ENCODE measurements around the gene RHCG.

The RHCG gene

DNA sequence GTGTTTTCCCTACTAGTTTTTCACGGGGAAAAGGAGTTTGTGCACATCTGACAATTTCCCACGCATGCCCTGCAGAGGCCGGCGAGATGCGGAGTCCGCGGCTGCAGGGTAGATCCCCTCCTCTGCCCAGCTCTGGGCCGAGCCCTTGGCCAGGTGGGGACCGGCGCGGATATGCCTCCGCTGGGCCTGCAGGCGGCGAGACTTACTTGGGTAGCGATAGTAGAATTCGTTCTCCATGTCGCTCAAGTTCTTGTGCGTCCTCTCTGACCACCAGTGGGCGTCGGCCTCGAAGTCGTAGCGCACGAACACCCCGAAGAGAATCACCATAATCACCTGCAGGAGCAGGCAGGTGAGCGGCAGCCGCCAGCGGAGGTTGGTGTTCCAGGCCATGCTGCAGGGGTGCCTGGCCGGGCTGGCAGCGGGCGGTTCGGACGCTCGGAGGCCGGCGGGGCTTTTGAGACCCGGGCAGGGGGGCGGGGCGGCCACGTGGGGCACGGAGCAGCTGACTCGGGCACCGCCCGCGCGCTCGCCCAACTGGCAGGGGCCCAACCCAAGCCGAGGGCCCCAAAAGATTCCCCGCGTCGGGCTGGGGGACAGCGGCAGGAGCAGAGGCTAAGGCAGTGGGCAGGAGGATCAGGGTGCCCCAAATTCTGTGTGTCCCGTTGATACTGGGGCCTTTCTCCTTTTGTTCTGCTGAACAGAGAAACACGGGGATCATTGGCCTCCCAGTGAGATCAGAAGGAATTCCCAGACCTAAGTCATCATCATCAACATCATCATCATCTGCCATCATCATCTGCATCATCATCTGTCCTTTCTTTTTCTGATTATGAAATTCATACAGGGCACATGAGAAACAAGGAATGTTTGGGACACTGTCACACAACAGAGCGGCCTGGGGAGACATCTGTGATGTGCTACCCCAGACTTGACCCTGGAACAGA is at the start of gene RHCG:
Gene RHCG (minus strand): TSS at position 429 of the 944 bp plus-strand sequence. CDS start 39 bp downstream, at position 390.
- DNase-seq = no peak

GRCh38 chr15:89543389-89543788 is 47.0 kb upstream of the RHCG start:
- no peak for DNase-seq

DNA sequence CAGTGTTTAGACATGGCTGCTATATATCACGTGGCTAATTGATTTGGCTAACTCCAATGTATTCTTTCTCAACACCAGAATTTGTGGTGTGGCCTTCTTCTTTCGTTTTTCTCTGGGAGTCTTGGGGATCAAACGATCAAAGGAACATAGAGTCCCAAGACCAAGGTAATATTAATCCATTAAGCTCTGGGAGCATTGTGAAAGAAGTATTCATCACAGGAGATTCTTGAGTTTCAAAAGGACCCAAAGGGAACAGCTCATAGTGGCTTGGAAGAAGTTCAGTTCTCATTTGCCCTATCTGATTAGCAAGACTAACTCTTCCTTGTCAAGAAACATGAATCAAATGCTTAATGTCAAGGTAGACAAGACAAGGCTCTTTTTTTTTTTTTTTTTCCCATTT is 46.0 kb upstream of the RHCG start:
- DNase-seq = no peak

DNA sequence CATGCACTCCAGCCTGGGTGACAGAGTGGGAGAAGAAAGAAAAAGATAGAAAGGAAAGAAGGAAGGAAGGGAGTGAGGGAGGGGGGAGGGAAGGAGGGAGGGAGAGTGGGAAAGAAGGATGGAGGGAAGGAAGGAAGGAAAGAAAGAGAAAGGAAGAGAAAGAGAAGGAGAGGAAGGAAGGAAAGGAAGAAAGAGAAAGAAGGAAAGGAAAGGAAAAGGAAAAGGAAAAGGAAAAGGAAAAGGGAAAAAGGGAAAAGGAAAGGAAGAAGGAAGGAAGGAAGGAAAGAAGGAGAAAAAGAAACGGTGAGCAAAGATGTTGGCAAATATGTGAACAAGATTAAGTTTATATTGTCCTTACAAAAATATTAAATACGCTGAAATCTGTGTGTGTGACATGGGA is 42.6 kb upstream of the RHCG start:
- DNase-seq = no peak

DNA sequence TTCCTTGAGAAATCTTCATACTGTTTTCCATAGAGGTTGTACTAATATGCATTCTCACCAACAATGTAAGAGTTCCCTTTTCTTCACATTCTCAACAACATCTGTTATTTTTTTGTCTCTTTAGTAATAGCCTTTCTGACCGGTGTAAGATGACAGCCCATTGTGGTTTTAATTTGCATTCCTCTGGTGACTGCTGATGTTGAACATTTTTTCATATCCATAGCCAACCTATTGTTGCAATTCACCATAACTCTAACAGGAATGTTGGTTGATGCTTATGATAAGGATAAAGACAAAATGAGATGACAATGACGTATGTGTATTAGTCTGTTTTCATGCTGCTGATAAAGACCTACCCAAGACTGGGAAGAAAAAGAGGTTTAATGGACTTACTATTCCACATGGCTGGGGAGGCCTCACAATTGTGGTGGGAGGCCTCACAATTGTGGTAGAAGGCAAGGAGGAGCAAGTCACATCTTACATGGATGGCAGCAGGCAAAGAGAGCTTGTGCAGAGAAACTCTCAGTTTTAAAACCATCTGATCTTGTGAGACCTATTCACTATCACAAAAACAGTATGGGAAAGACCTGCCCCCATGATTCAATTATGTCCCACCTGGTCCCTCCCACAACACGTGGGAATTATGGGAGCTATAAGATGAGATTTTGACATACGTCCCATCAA is 37.6 kb upstream of the RHCG start:
- no peak for DNase-seq

DNA sequence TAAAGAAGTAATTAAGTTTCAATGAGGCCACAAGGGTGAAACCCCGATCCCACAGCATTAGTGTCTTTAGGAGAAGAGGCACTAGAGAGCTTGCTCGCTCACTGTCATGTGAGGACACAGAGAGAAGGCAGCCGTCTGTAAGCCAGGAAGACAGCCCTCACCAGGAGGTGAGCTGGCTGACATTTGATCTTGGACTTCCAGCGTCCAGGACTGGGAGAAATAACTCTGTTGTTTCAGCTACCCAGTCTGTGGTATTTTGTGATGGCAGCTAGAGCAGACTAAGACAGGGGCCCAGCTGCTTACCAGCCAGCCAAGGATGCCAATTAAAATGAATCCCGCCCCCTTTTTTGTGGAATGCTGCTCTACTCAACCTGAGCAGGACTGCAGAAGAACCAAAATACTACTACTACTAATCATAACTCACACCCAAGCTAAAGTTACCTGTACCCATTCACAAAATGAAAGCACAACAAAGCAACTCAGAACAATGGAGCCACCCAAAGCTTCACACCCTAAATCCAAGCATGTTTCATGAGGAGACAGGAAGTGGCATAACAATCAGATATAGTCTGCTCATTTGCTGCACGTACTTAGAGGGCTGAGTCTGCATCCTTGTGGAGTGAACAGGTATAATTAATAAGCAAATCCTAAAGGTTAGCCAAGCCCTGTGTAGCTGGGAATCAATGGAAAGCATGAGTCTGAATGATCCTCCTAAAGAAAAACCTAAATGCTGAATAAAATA is 35.6 kb upstream of the RHCG start:
- DNase-seq = no peak

DNA sequence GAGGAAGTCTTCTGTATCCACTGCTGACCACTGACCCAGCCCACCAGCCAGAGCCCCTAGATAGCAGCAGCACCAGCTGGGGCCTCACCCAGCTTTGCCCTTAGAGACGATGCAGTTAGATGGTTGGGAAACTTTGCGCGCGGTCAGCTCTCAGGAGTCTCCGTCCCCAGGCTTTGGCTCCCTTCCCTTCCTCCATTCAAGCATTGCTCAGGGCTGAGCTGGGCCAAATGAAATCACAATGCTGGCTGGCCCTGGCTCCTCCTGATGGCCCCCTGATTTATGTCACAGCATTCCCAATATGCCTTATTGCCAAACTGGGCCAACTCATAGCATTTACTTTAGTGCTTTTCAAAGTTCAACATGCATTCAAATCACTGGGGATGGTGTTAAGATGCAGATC is 34.6 kb upstream of the RHCG start:
- DNase-seq = no peak

- no peak for DNase-seq
These were observed 32.5 kb upstream of the RHCG start for GRCh38 chr15:89528757-89529352.

- DNase-seq = no peak
These were observed 30.4 kb upstream of the RHCG start for GRCh38 chr15:89526601-89527441.

DNA sequence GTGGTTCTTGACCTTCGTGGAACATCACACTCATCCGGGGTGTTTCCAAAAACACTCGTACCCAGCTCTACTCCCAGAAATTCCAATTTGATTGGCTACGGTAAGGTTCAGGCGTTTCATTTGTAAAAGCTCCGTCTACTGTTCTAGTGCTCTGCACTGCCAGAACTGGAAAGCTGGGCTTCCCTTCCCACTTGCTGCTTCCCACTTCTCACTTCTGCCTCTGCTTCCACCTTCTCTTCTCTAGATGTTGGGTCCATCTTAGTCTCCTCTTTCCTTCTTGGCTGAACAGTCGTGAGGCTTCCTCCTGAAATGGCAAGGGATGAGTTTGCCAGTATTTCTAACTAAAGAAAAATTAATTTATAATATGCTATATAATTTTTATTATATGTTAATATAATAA is 29.8 kb upstream of the RHCG start:
- no peak for DNase-seq

DNA sequence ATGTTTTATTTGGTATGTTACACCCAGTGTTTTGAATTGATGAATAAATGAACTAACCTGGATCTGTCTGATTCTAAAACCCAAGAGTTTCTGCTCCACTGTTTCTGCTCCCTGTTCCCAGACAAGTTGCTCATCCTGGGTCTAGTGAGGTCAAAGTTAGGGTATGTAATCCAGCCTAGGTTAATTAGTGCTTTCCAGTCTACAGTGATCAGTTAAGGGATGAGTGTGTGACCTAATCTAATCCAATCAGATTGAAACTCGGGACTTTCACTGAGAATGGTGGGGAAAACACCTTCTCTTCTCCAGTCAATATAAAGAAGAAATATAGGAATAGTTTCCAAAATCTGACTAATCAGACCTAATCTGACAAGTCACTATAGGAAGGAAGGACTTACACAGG is 27.8 kb upstream of the RHCG start:
- DNase-seq = no peak

GRCh38 chr15:89523101-89523500 is 26.7 kb upstream of the RHCG start:
- no peak for DNase-seq

DNA sequence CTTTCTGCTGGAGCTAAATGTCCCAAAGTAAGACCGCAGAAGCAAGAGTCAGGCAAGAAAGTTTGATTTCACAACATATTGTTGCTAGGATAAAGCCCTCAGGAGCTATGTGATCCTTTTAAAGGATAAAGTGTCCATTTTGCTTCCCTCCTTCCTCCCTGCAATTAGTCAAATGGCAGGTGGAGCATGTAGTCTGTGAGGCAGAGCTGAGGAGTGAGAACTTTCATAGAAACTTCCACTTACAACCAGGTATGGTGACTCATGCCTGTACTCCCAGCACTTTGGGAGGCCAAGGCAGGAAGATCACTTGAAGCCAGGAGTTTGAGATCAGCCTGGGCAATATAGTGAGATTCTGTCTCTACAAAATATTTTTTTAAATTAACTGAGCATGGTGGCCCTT is 25.2 kb upstream of the RHCG start:
- no peak for DNase-seq

DNA sequence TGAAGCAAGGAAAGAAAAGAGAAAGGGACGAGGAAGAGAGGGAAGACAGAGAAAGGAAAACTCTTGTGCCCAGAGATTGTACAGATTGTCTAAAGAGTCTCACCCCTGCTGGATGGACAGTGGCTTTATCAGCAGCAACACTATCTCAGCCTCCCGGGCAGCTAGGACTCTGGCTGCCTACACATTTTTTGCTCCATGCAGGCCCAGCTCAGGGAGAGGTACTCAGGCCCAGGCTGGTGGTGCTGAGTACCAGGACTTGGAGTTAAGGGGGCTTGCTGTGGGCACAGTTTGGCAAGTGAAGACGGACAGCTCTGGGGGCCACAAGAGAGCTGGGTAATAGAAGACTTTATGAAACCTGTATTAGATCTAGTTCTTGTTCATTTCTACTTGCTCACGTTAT is 19.1 kb upstream of the RHCG start:
- DNase-seq = no peak

DNA sequence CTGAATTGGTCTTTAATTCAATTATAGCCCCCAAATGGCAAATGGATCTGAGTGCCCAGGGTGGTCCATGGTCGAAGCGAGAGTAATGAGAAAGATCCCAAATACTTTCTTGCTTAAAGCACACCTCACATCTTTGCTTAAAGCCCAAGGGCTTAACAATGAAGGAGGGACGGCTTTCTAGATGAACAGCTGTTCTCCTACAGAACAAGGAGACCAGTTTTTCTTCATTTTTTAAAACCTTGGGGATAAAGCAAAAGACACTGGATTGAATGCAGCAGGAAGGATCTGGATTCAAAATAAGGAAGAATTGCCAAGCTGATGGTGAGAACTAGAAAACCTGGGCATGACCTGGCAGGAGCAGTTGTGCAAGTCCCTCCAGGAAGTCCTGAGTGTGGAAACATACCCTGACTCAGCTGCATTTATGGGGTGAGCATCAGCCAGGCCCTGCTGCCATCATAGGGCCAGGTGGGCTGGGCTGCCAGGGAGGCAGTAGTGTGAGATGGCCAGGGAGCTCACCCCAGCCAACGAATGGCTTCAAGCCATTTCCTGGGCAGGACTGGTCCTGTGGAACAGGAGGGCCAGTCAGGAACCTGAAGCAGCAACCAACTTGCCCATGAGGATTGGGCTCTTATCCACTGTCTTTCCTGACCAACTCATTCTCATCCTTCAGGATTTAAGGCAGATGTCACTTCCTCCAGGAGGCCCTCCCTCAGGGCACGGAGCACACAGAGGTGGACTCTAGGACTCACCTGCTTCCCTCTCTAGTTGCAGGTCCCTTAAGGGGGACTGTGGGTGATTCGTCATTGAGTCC is 18.4 kb upstream of the RHCG start:
- no peak for DNase-seq

DNA sequence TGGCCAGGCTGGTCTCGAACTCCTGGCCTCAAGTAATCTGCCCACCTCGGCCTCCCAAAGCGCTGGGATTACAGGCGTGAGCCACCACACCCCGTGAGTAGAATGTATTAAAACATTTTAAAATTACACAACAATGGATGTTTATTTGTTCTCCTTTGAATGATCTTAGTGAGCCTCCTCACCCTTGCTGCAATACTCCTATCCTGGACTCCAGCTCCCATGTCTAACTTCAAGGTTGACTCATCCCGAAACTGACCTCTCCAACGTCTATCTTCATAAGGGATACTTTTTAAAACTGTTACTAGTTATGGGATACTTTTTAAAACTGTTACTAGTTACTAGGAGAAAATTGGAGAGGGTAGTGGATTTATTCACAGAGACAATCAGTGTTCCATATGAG is 17.8 kb upstream of the RHCG start:
- no peak for DNase-seq

GRCh38 chr15:89513284-89513683 is 16.9 kb upstream of the RHCG start:
- DNase-seq = no peak

DNA sequence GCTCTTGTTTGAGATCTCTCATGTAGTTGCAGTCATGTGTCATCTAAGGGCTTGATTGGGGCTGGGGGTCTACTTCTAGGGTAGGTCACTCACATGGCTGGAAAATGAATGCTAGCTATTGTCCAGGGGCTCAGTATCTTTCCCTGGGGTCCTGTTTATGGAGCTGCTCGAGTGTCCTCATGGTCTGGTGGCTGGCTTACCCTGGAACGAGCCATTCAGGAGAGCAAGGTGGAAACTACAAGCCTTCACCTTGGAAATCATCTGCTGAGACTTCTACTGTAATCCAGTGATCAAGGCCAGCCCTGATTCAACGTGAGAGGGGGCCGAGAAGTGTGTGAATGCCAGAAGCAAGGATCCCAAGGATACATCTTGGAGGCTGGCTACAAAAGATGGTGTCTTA is 16.2 kb upstream of the RHCG start:
- DNase-seq = no peak

- no peak for DNase-seq
These were observed 9.8 kb upstream of the RHCG start for GRCh38 chr15:89506026-89506686.

GRCh38 chr15:89504166-89504565 is 7.8 kb upstream of the RHCG start:
- DNase-seq = no peak
